HepG2 (cell line): ENCODE results near the gene ACOT13. TPM values are rescaled to one million over a fixed set of nuclear protein-coding genes. Genes with fewer than 3 reads are reported as not detected.

Source experiments
- ATAC-seq: fragments of 200-7000 bp; cut with Tn5 transposase; 3 replicates; pipeline ENCODE4 v1.9.1; 2020; ENCODE audit warnings: mild to moderate bottlenecking, moderate library complexity
- BruUV-seq: library from RNA; stranded (reverse); fragments of 400-500 nt; replicated peaks from 2 replicates; lab custom pipeline; 2021; lab: Mats Ljungman, UMichigan
- CTCF ChIA-PET: fragments of 300-600 bp; formaldehyde crosslinking; extraction: SDS; loops from one replicate; lab custom pipeline; 2021; ENCODE audit warnings: low total read pairs, inconsistent platforms, low intra/inter-chr PET ratio; lab: Yijun Ruan, JAX
- POLR2A ChIA-PET: fragments of 350-600 bp; sonication (Branson Sonifier 250); formaldehyde crosslinking; loops from one replicate; lab custom pipeline; 2020; ENCODE audit warnings: antibody characterized with exemption, inconsistent platforms; lab: Yijun Ruan, JAX
- DNase-seq: peaks from one replicate; pipeline ENCODE4 v3.0.0-alpha.2; 2015; ENCODE audit warnings: low spot score
- FAIRE-seq: peaks from 3 replicates; lab custom pipeline; 2011; peaks lifted over from hg19 to GRCh38; lab: Jason Lieb, UNC
- H2AFZ ChIP-seq: one replicate; pipeline ENCODE4 v1.6.1; 2011; ENCODE audit warnings: low read length, inconsistent platforms
- H3K27ac ChIP-seq: fragments of 300-600 bp; 3 replicates; pipeline ENCODE4 v1.8.0; 2011; ENCODE audit warnings: mixed run types, mild to moderate bottlenecking, mixed read lengths, low read length, inconsistent platforms; ENCODE audit not compliant: insufficient read depth; ENCODE audit errors: extremely low read length
- H3K27me3 ChIP-seq, 2 experiments: fragments of 200-600 bp in 1 of 2; 2 replicates in 1 of 2; 3 replicates in 1 of 2; pipeline versions ENCODE4 v1.6.0 to v1.8.0; 2011; ENCODE audit warnings: low read length in 2 of 2, mild to moderate bottlenecking in 2 of 2, moderate library complexity in 2 of 2, inconsistent platforms in 1 of 2; ENCODE audit not compliant: insufficient read depth in 2 of 2, control insufficient read depth in 1 of 2
- H3K36me3 ChIP-seq, 2 experiments: fragments of 200-600 bp in 1 of 2; replicated peaks in 1 of 2; 2 replicates in 1 of 2; 3 replicates in 1 of 2; pipeline versions ENCODE4 v1.5.1 to v1.8.0; 2011; ENCODE audit warnings: low read length in 2 of 2, inconsistent platforms in 1 of 2; ENCODE audit not compliant: insufficient read depth in 2 of 2, control insufficient read depth in 1 of 2
- H3K4me1 ChIP-seq: 2 replicates; pipeline ENCODE4 v1.5.1; 2012; ENCODE audit warnings: low read length, inconsistent platforms; ENCODE audit not compliant: insufficient read depth
- H3K4me2 ChIP-seq: 2 replicates; pipeline ENCODE4 v1.6.0; 2011; ENCODE audit warnings: low read depth, low read length, inconsistent platforms
- H3K4me3 ChIP-seq, 3 experiments: fragments of 200-600 bp in 1 of 3; sonication (generic), shearing (Covaris generic) in 1 of 3; replicated peaks in 1 of 3; 2 replicates each; pipeline ENCODE4 v1.5.1; 2011 to 2016; ENCODE audit warnings: low read length in 3 of 3, inconsistent platforms in 2 of 3, low read depth in 2 of 3, mild to moderate bottlenecking in 2 of 3, control low read depth in 1 of 3, mixed read lengths in 1 of 3; ENCODE audit not compliant: insufficient read depth in 1 of 3
- H3K79me2 ChIP-seq: one replicate; pipeline ENCODE4 v1.6.1; 2011; ENCODE audit warnings: low read length, inconsistent platforms; ENCODE audit not compliant: insufficient read depth
- H3K9ac ChIP-seq: 2 replicates; pipeline ENCODE4 v1.6.0; 2011; ENCODE audit warnings: mild to moderate bottlenecking, low read depth, low read length, inconsistent platforms; ENCODE audit not compliant: insufficient read depth
- H3K9me3 ChIP-seq: 2 replicates; pipeline ENCODE4 v1.5.1; 2012; ENCODE audit warnings: mild to moderate bottlenecking, low read length
- H4K20me1 ChIP-seq: 2 replicates; pipeline ENCODE4 v1.6.0; 2011; ENCODE audit warnings: inconsistent platforms, mild to moderate bottlenecking, low read length, moderate library complexity; ENCODE audit not compliant: insufficient read depth
- DRAP1 ChIP-seq: IDR thresholded peaks from 2 replicates; pipeline ENCODE4 v1.6.1; 2016; ENCODE audit warnings: missing genetic modification reagents, missing compliant biosample characterization
- MED8 ChIP-seq: sonication (generic); formaldehyde crosslinking; IDR thresholded peaks from 2 replicates; pipeline ENCODE4 v1.8.1; 2023; ENCODE audit warnings: mild to moderate bottlenecking, missing genetic modification reagents; ENCODE audit not compliant: insufficient replicate concordance
- NRL ChIP-seq: sonication (generic); formaldehyde crosslinking; IDR thresholded peaks from 2 replicates; pipeline ENCODE4 v1.5.0; 2020; ENCODE audit warnings: missing genetic modification reagents, mild to moderate bottlenecking, moderate library complexity, borderline replicate concordance
- THYN1 ChIP-seq: sonication (generic); formaldehyde crosslinking; IDR thresholded peaks from 2 replicates; pipeline ENCODE4 v1.8.1; 2023; ENCODE audit warnings: low read depth, mild to moderate bottlenecking, moderate library complexity, missing genetic modification reagents, borderline replicate concordance
- ZNF784 ChIP-seq: sonication (generic); formaldehyde crosslinking; IDR thresholded peaks from 2 replicates; pipeline ENCODE4 v1.5.1; 2020; ENCODE audit warnings: missing genetic modification reagents, mild to moderate bottlenecking, borderline replicate concordance
- WGBS: methylation state at CpG from one replicate; pipeline ENCODE4 v1.1.6; 2017; ENCODE audit warnings: low lambda C conversion rate; 5-methylcytosine and 5-hydroxymethylcytosine counted together
- in situ Hi-C: cut with HindIII; loops from 2 replicates; pipeline ENCODE4 v1.10.0; 2017; ENCODE audit warnings: low pct_unique_long_range_greater_than_20kb; ENCODE audit not compliant: extremely low pct_ligation_motif_present
- intact Hi-C: fragments of 100-400 bp; cut with micrococcal nuclease; formaldehyde crosslinking; loops from one replicate; pipeline ENCODE4 v1.10.0; 2022; ENCODE audit not compliant: unreplicated experiment
- polyA plus RNA-seq, 8 experiments: library from polyadenylated mRNA; depleted of rRNA in 3 of 8; stranded (reverse) in 7 of 8; unstranded in 1 of 8; fragments of >200 nt; fragmentation: Illumina TruSeq in 4 of 8; extraction: Trizol in 4 of 8; gene quantifications; 2 replicates each; pipeline versions ENCODE4 v1.2.1 to v1.2.3, GENCODE V29; 2011 to 2016; ENCODE audit warnings: low read depth in 4 of 8, missing spikeins in 1 of 8, mixed read lengths in 1 of 8; ENCODE audit not compliant: insufficient read depth in 1 of 8
- total RNA-seq, 5 experiments: library from RNA; depleted of rRNA; stranded (reverse); fragments of >200 nt; fragmentation: Illumina TruSeq; extraction: Trizol; gene quantifications; 2 replicates each; pipeline ENCODE4 v1.2.3, GENCODE V29; 2016; ENCODE audit warnings: low read depth in 1 of 5

ACOT13 gene
- total and polyA plus RNA-seq, 2 of the 13 experiments (the other 11 are each of a cell fraction or from before 2014, with no cell fraction given): 31.5 to 45.1 TPM

GRCh38 chr6:24655215-24655614, 11.7 kb upstream of the ACOT13 start:
- H3K4me1 ChIP-seq: peaks cover 23% of the 10 kb centered on the region
- in situ Hi-C loops (no loop called here), intact Hi-C loops (no loop called here)
- H3K9ac ChIP-seq: no peak overlapping the region
- H3K36me3 ChIP-seq: peaks cover 6 to 31% of the 10 kb centered on the region in 2 experiments; a peak in 4 of 5 replicates
- no peaks in the 10 kb centered on the region for H3K27me3 ChIP-seq
- H3K4me3 ChIP-seq: no peak overlapping the region
- H3K9me3 ChIP-seq: no peaks in the 10 kb centered on the region
- H3K4me2 ChIP-seq: no peak overlapping the region
- WGBS: 100% methylated on average over 1 of the region's 1 CpG
- H3K79me2 ChIP-seq: no peaks in the 10 kb centered on the region
- H2AFZ ChIP-seq: no peak overlapping the region
- TF ChIP-seq THYN1 (CRISPR knock-in tag) (no peak), NRL (CRISPR knock-in tag) (no peak), DRAP1 (CRISPR knock-in tag) (no peak), MED8 (CRISPR knock-in tag) (no peak), ZNF784 (no peak)
- POLR2A ChIA-PET: interaction anchor here (1.0 to 1.8 kb wide), 2 partner anchors 10 to 12 kb away, joined by 5 to 6 read pairs; partner anchors contain the start of genes ACOT13 and TDP2
- H4K20me1 ChIP-seq: no peaks in the 10 kb centered on the region
- DNase-seq: no peak
- no peak for ATAC-seq
- no peak for FAIRE-seq
- no peak overlapping the region for H3K27ac ChIP-seq
- CTCF ChIA-PET: no interaction called here
- no TSS peak for BruUV-seq
